Osteoblast (primary cell): ENCODE data around the gene A3GALT2. TPM values are rescaled to one million over a fixed set of nuclear protein-coding genes. Genes with fewer than 3 reads are reported as not detected.
A peak's percentile ranks its signal among the peaks of the same experiment; 100 is the strongest.

Experiments used
- DNase-seq: peaks from one replicate; pipeline ENCODE4 v3.0.0; 2011; ENCODE audit warnings: low spot score, mixed read lengths; ENCODE audit not compliant: insufficient read length; ENCODE audit errors: missing footprints
- H2AFZ ChIP-seq: 2 replicates; pipeline ENCODE4 v1.6.0; 2011; ENCODE audit warnings: mild to moderate bottlenecking, low read length
- H3K27ac ChIP-seq: 2 replicates; pipeline ENCODE4 v1.5.1; 2011; ENCODE audit warnings: mild to moderate bottlenecking, low read depth, low read length, moderate library complexity
- H3K27me3 ChIP-seq: 2 replicates; pipeline ENCODE4 v1.6.0; 2012; ENCODE audit warnings: mild to moderate bottlenecking, control low read depth, inconsistent platforms, low read length, moderate library complexity; ENCODE audit not compliant: insufficient read depth
- H3K36me3 ChIP-seq: 2 replicates; pipeline ENCODE4 v1.5.1; 2011; ENCODE audit warnings: mild to moderate bottlenecking, low read length, control low read depth, moderate library complexity; ENCODE audit not compliant: insufficient read depth
- H3K4me1 ChIP-seq: 2 replicates; pipeline ENCODE4 v1.5.1; 2011; ENCODE audit warnings: mild to moderate bottlenecking, low read length, control low read depth, moderate library complexity; ENCODE audit not compliant: insufficient read depth
- H3K4me2 ChIP-seq: 2 replicates; pipeline ENCODE4 v1.6.0; 2011; ENCODE audit warnings: mild to moderate bottlenecking, low read length; ENCODE audit not compliant: insufficient read depth
- H3K4me3 ChIP-seq: fragments of 200-600 bp; sonication (generic); 3 replicates; pipeline ENCODE4 v1.5.1; 2012; ENCODE audit warnings: mild to moderate bottlenecking, low read length, inconsistent platforms; ENCODE audit not compliant: insufficient read depth
- H3K79me2 ChIP-seq: 2 replicates; pipeline ENCODE4 v1.6.0; 2012; ENCODE audit warnings: mild to moderate bottlenecking, low read length, control low read depth, inconsistent platforms; ENCODE audit not compliant: insufficient read depth
- H3K9me3 ChIP-seq: 2 replicates; pipeline ENCODE4 v1.5.1; 2011; ENCODE audit warnings: low read depth, low read length, control low read depth
- H4K20me1 ChIP-seq: 2 replicates; pipeline ENCODE4 v1.6.0; 2012; ENCODE audit warnings: mild to moderate bottlenecking, low read length, control low read depth; ENCODE audit not compliant: insufficient read depth
- CTCF ChIP-seq: IDR thresholded peaks from 2 replicates; pipeline ENCODE4 v1.5.1; 2011; ENCODE audit warnings: mild to moderate bottlenecking, low read depth, low read length, moderate library complexity; ENCODE audit errors: extremely low read depth
- total RNA-seq: library from RNA; depleted of rRNA; stranded (reverse); fragments of >200 nt; gene quantifications from 2 replicates; pipeline ENCODE4 v1.2.3, GENCODE V29; 2012

A3GALT2 gene
- total RNA-seq, 1 donor = not detected

DNA sequence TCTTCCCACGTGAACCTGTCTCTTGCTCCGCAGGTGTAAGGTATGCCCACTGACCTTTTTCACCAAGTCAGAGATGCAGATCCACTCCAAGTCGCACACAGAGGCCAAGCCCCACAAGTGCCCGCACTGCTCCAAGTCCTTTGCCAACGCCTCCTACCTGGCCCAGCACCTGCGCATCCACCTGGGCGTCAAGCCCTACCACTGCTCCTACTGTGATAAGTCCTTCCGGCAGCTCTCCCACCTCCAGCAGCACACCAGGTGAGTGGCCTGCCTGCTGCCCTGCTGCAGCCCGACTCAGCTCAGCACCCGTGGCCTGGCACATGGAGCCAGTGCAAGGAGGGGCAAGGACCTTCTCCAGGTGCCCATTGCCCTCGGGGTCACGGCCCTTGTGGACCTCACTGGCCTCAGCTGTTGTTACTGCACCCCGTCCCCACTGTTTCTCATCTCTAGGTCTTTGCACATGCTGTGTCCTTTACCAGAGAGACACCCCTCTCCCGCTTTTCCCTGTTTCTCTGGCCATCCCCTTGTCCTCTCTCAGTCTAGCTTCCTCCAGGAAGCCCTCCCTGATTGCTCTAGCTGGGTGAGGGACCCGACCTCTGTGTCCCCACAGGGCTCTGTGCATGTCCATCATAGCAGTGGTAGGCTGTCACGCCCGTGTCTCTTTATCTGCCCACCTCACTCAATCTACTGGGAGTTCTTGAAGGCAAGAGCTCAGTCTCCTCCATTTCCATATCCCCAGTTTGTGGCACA is 39.2 kb downstream of the A3GALT2 start:
- peaks cover 38% of the 10 kb centered on the region for H3K36me3 ChIP-seq
- H3K79me2 ChIP-seq = no peaks in the 10 kb centered on the region
- peak; percentile 38 for DNase-seq
- H3K27ac ChIP-seq = no peak overlapping the region
- no peak overlapping the region for H3K4me2 ChIP-seq
- H3K9me3 ChIP-seq = no peaks in the 10 kb centered on the region
- no peaks in the 10 kb centered on the region for H3K4me1 ChIP-seq
- H3K27me3 ChIP-seq = no peaks in the 10 kb centered on the region
- no peak overlapping the region for H3K4me3 ChIP-seq
- no peak overlapping the region for H2AFZ ChIP-seq
- no peaks in the 10 kb centered on the region for H4K20me1 ChIP-seq
- TF ChIP-seq CTCF = no peak

DNA sequence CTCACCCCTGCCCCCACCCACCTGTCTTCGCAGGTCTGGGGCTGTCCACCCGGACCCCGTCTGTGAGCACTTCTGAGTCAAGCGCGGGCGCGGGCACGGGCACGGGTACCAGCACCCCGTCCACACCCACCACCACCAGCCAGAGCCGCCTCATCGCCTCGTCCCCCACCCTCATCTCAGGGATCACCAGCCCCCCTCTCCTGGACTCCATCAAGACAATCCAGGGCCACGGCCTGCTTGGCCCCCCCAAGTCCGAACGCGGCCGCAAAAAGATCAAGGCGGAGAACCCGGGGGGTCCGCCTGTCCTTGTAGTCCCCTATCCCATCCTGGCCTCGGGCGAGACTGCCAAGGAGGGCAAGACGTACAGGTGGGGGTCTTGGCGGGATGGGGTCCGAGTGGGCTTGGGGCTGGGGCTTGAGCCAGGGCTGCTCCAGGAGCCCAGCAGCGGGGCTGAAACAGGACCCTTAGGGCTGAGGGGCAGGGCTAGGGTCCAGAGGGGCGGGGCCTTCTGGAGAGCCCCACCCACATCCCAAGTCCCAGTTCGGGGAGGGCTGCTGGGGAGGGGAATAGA is 40.7 kb downstream of the A3GALT2 start:
- Histone ChIP-seq H3K4me2 (no peak overlapping the region), H3K79me2 (peaks cover 2% of the 10 kb centered on the region), H3K9me3 (no peaks in the 10 kb centered on the region), H2AFZ (no peak overlapping the region), H3K27me3 (no peaks in the 10 kb centered on the region), H3K4me3 (no peak overlapping the region), H3K4me1 (no peaks in the 10 kb centered on the region), H4K20me1 (peaks cover 6% of the 10 kb centered on the region), H3K36me3 (peaks cover 41% of the 10 kb centered on the region), H3K27ac (no peak overlapping the region)
- TF ChIP-seq CTCF = no peak
- peak; percentile 37 for DNase-seq

GRCh38 chr1:33277488-33278084 is 43.3 kb downstream of the A3GALT2 start:
- peaks cover 27% of the 10 kb centered on the region for H3K36me3 ChIP-seq
- no peak overlapping the region for H3K27ac ChIP-seq
- no peak for TF ChIP-seq CTCF
- no peaks in the 10 kb centered on the region for H3K9me3 ChIP-seq
- H2AFZ ChIP-seq = no peak overlapping the region
- peak; percentile 30 for DNase-seq
- H4K20me1 ChIP-seq = peaks cover 29% of the 10 kb centered on the region
- H3K4me3 ChIP-seq = no peak overlapping the region
- no peaks in the 10 kb centered on the region for H3K27me3 ChIP-seq
- no peaks in the 10 kb centered on the region for H3K4me1 ChIP-seq
- H3K4me2 ChIP-seq = no peak overlapping the region
- peaks cover 19% of the 10 kb centered on the region for H3K79me2 ChIP-seq
